DND-41 (cell line): Measurements from ENCODE around the gene MAP4.

Experiments
- EZH2 ChIP-seq: IDR thresholded peaks from 3 replicates; pipeline ENCODE4 v1.6.1; 2012; ENCODE audit warnings: borderline replicate concordance, low read depth, mild to moderate bottlenecking, moderate library complexity, low read length, inconsistent platforms; ENCODE audit not compliant: severe bottlenecking
- TF ChIP-seq, protein P1 (sequence below): IDR thresholded peaks from 2 replicates; pipeline ENCODE4 v1.5.1; 2012; ENCODE audit warnings: borderline replicate concordance, low read length, moderate library complexity, mild to moderate bottlenecking; ENCODE audit not compliant: poor library complexity, severe bottlenecking; ENCODE audit errors: extremely low read depth

DNA sequence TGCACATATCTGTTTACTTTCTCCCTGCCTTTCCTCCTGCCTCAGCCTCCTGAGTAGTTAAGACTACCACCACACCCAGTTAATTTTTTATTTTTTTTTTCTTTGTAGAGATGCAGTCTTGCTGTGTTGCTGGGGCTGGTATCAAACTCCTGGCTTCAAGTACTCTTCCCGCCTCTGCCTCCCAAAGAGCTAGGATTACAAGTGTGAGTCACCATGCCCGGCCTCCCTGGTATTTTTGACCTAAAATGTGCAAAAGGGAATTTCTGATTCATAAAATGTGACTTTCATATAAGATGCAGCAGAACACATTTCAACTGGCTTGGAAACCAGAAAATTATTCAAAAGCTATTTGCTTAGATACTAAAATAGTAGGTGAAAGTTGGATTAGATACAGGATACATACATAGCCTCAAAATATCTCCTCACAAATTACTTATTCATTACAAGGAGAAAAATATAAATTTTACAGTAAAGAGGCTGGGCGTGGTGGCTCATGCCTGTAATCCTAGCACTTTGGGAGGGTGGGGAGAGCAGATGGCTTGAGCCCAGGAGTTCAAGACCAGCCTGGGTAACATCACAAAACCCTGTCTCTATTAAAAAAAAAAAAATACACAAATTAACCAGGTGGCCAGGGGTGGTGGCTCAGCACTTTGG is 32.0 kb downstream of the MAP4 start:
- TF ChIP-seq, protein P1, sequence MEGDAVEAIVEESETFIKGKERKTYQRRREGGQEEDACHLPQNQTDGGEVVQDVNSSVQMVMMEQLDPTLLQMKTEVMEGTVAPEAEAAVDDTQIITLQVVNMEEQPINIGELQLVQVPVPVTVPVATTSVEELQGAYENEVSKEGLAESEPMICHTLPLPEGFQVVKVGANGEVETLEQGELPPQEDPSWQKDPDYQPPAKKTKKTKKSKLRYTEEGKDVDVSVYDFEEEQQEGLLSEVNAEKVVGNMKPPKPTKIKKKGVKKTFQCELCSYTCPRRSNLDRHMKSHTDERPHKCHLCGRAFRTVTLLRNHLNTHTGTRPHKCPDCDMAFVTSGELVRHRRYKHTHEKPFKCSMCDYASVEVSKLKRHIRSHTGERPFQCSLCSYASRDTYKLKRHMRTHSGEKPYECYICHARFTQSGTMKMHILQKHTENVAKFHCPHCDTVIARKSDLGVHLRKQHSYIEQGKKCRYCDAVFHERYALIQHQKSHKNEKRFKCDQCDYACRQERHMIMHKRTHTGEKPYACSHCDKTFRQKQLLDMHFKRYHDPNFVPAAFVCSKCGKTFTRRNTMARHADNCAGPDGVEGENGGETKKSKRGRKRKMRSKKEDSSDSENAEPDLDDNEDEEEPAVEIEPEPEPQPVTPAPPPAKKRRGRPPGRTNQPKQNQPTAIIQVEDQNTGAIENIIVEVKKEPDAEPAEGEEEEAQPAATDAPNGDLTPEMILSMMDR = no peak
- no peak for TF ChIP-seq EZH2
